Glomerular visceral epithelial cell (primary cell): ENCODE results near the gene IFI30.

Experiments used
- DNase-seq: peaks from one replicate; pipeline ENCODE4 v3.0.0-alpha.2; 2016; ENCODE audit errors: extremely low spot score

The IFI30 gene

GRCh38 chr19:18171605-18172327 is 1.8 kb upstream of the IFI30 start:
- no peak for DNase-seq

GRCh38 chr19:18172331-18173053 is 1.1 kb upstream of the IFI30 start:
- DNase-seq, result no peak

- DNase-seq, result no peak
These were observed 500 bp upstream of the IFI30 start for GRCh38 chr19:18173054-18173571.

GRCh38 chr19:18174983-18175382 is 1.4 kb downstream of the IFI30 start:
- no peak for DNase-seq

GRCh38 chr19:18176367-18177310 is 3.0 kb downstream of the IFI30 start:
- DNase-seq, result no peak

- DNase-seq, result no peak
These were observed 6.3 kb downstream of the IFI30 start for GRCh38 chr19:18179957-18180356.

GRCh38 chr19:18183529-18183928 is 9.9 kb downstream of the IFI30 start:
- no peak for DNase-seq

GRCh38 chr19:18185538-18185937 is 11.9 kb downstream of the IFI30 start:
- no peak for DNase-seq

- no peak for DNase-seq
These were observed 16.7 kb downstream of the IFI30 start for GRCh38 chr19:18190278-18190677.

GRCh38 chr19:18191640-18192062 is 18.0 kb downstream of the IFI30 start:
- no peak for DNase-seq

- peak; percentile 100 for DNase-seq
These were observed 19.2 kb downstream of the IFI30 start, which contains the start of gene MPV17L2 for GRCh38 chr19:18192673-18193387. MPV17L2 (plus strand) TSS chr19:18193218; CDS start chr19:18193282, 64 bp downstream.

- no peak for DNase-seq
These were observed 20.0 kb downstream of the IFI30 start for GRCh38 chr19:18193388-18194180.

GRCh38 chr19:18194181-18194530 is 20.5 kb downstream of the IFI30 start:
- no peak for DNase-seq

GRCh38 chr19:18194554-18195238 is 21.1 kb downstream of the IFI30 start:
- no peak for DNase-seq

- DNase-seq, result no peak
These were observed 22.9 kb downstream of the IFI30 start for GRCh38 chr19:18196511-18196845.

- no peak for DNase-seq
These were observed 23.7 kb downstream of the IFI30 start for GRCh38 chr19:18197306-18197705.

- no peak for DNase-seq
These were observed 24.3 kb downstream of the IFI30 start for GRCh38 chr19:18197941-18198340.

- DNase-seq, result no peak
These were observed 24.8 kb downstream of the IFI30 start for GRCh38 chr19:18198374-18198773.

GRCh38 chr19:18202397-18202777 is 28.8 kb downstream of the IFI30 start:
- DNase-seq, result no peak

GRCh38 chr19:18202778-18203407 is 29.3 kb downstream of the IFI30 start:
- no peak for DNase-seq
